GM18499 (cell line): Measurements from ENCODE around the gene VPS51.

Source experiments
- ATAC-seq: cut with Tn5 transposase; IDR thresholded peaks from one replicate; pipeline ENCODE4 v1.9.1; 2021; ENCODE audit warnings: moderate number of reproducible peaks; ENCODE audit not compliant: insufficient read depth, unreplicated experiment

The VPS51 gene

GRCh38 chr11:65071907-65072630 is 23.9 kb upstream of the VPS51 start:
- no peak for ATAC-seq

GRCh38 chr11:65072631-65072966 is 23.4 kb upstream of the VPS51 start:
- ATAC-seq, result no peak

- ATAC-seq, result no peak
These were observed 18.6 kb upstream of the VPS51 start for GRCh38 chr11:65077451-65077850.

- no peak for ATAC-seq
These were observed 17.9 kb upstream of the VPS51 start for GRCh38 chr11:65078151-65078550.

- ATAC-seq, result no peak
These were observed 17.1 kb upstream of the VPS51 start for GRCh38 chr11:65078786-65079342.

GRCh38 chr11:65083134-65083833 is 12.7 kb upstream of the VPS51 start:
- peak; percentile 9 for ATAC-seq

GRCh38 chr11:65083834-65084597 is 12.0 kb upstream of the VPS51 start, which contains the start of the genes CDCA5 and ZFPL1:
TSS of gene CDCA5 (minus strand) at chr11:65084040. CDS start at chr11:65083978, 62 bp downstream.
TSS of gene ZFPL1 (plus strand) at chr11:65084222. CDS start at chr11:65084699, 477 bp downstream.
- peak; percentile 57 for ATAC-seq

GRCh38 chr11:65084598-65085375 is 11.2 kb upstream of the VPS51 start:
- ATAC-seq, result no peak

- no peak for ATAC-seq
These were observed 10.6 kb upstream of the VPS51 start for GRCh38 chr11:65085446-65085845.

GRCh38 chr11:65086809-65087208 is 9.2 kb upstream of the VPS51 start:
- no peak for ATAC-seq

GRCh38 chr11:65087216-65087615 is 8.8 kb upstream of the VPS51 start:
- no peak for ATAC-seq

GRCh38 chr11:65087827-65088226 is 8.2 kb upstream of the VPS51 start:
- ATAC-seq, result no peak

- ATAC-seq, result no peak
These were observed 6.4 kb upstream of the VPS51 start for GRCh38 chr11:65089621-65090020.

- no peak for ATAC-seq
These were observed 5.4 kb upstream of the VPS51 start for GRCh38 chr11:65090628-65091027.

- ATAC-seq, result no peak
These were observed 587 bp upstream of the VPS51 start for GRCh38 chr11:65095427-65095826.

- ATAC-seq, result no peak
These were observed 912 bp downstream of the VPS51 start for GRCh38 chr11:65096926-65097325.

GRCh38 chr11:65100674-65101350 is 4.8 kb downstream of the VPS51 start:
- ATAC-seq, result no peak

GRCh38 chr11:65102142-65103095 is 6.4 kb downstream of the VPS51 start:
- ATAC-seq, result no peak
